GM12878 (cell line): ENCODE data around the gene KAZN.

Experiments
- CTCF ChIP-seq, 3 experiments: IDR thresholded peaks in 2 of 3; conservative IDR thresholded peaks in 1 of 3; 2 replicates each; pipeline ENCODE4 v1.5.1; 2011; ENCODE audit warnings: low read depth in 3 of 3, low read length in 3 of 3, mild to moderate bottlenecking in 3 of 3, control low read depth in 2 of 3, moderate library complexity in 2 of 3, inconsistent platforms in 1 of 3, mixed read lengths in 1 of 3; ENCODE audit not compliant: control insufficient read depth in 2 of 3, insufficient read depth in 1 of 3; ENCODE audit errors: extremely low read depth in 1 of 3
- MTA3 ChIP-seq: IDR thresholded peaks from 2 replicates; pipeline ENCODE4 v1.6.1; 2012; ENCODE audit warnings: low read length, inconsistent platforms, borderline replicate concordance
- RAD21 ChIP-seq: IDR thresholded peaks from 2 replicates; pipeline ENCODE4 v1.6.1; 2011; ENCODE audit warnings: mild to moderate bottlenecking, low read depth, low read length, moderate library complexity; ENCODE audit not compliant: insufficient read depth

- no peak for TF ChIP-seq MTA3
- no peak for TF ChIP-seq CTCF (IDR thresholded peaks at IDR 0.05 in 2 of 3, conservative IDR thresholded peaks at IDR 0.05 in 1 of 3; ENCODE audit: control insufficient read depth in 2 of 3, extremely low read depth in 1 of 3, insufficient read depth in 1 of 3, low read depth in 3 of 3, low read length in 3 of 3)
- no peak for TF ChIP-seq RAD21
Measured at GRCh38 chr1:14743368-14743767, 144.9 kb downstream of the KAZN start.
